ENCODE results near the gene PFKP.

DNA sequence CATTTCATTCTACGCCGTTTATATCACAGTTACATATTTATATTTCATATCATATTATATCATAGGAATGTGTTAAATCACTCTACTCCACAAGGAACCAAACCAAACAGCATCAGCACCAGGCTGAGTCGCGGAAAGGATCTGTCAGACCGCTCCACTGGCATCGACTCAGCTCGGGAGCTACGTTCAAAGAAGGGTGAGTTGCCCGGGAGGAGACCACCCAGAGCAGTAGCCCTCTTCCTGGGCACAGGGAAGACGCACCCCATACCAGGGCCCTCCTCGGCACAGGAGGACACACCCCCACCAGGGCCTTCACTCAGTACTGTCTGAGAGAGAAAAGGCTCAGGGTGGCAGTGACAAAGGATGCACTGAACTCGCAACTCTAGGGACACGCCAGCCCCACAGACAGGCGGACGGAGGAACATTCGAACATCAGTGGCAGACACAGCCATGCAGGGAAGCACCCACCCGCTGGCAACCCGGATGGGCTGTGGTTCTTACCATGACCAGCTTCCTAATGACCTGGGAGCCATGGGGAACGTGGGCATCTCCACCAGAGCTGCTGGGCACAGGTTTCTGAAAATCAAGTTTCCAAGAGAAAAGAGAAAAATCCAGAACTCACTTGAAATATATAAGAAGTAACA lies 76.6 kb downstream of the PFKP start:
- TF ChIP-seq, protein P1, sequence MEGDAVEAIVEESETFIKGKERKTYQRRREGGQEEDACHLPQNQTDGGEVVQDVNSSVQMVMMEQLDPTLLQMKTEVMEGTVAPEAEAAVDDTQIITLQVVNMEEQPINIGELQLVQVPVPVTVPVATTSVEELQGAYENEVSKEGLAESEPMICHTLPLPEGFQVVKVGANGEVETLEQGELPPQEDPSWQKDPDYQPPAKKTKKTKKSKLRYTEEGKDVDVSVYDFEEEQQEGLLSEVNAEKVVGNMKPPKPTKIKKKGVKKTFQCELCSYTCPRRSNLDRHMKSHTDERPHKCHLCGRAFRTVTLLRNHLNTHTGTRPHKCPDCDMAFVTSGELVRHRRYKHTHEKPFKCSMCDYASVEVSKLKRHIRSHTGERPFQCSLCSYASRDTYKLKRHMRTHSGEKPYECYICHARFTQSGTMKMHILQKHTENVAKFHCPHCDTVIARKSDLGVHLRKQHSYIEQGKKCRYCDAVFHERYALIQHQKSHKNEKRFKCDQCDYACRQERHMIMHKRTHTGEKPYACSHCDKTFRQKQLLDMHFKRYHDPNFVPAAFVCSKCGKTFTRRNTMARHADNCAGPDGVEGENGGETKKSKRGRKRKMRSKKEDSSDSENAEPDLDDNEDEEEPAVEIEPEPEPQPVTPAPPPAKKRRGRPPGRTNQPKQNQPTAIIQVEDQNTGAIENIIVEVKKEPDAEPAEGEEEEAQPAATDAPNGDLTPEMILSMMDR (IDR thresholded peaks at IDR 0.05): no peak
- TF ChIP-seq EZH2phosphoT487 (IDR thresholded peaks at IDR 0.05): no peak
- TF ChIP-seq EZH2 (IDR thresholded peaks at IDR 0.05): no peak

Measured in neural progenitor cell (in vitro differentiated cells).